ENCODE measurements around the gene ZC3H13. TPM values are rescaled to one million over a fixed set of nuclear protein-coding genes. Genes with fewer than 3 reads are reported as not detected.

Gene ZC3H13
- total and polyA plus RNA-seq, 10 of the 15 experiments (the other 5 are each of a cell fraction or from before 2014, with no cell fraction given): 10.0 to 55.9 (median 25.4) TPM

DNA sequence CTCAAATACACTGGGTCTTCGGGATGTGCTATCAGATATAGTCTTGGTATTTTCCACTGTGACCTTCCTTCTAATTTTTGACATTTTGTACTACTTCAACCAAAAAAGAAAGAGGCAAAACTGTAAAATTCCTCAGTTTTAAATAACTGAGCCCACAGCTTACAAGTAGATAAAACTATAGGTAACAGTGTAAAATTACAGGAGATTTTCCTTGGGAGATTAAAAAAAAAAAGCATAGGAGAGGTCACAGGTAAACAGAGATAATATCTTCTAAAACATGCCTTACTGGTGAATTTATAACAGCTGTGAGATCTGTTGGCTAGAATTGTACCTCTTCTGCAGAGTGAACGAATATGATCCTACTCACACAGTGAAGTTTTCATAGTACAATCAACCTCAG lies 7.1 kb downstream of the ZC3H13 start:
- WGBS (ENCODE audit: insufficient coverage, insufficient replicate concordance, low lambda C conversion rate, missing lambda C conversion rate): 100% methylated on average over 2 of the region's 2 CpGs
- Histone ChIP-seq H3K36me3 (ENCODE audit: control insufficient read depth in 2 of 2, insufficient read depth in 2 of 2, low read length in 1 of 2) (no peaks in the 10 kb centered on the region; a peak in 2 of 4 replicates), H3K27me3 (replicated peaks in 1 of 2; ENCODE audit: control insufficient read depth in 2 of 2, insufficient read depth in 2 of 2, low read length in 1 of 2) (no peaks in the 10 kb centered on the region), H2AFZ (ENCODE audit: control insufficient read depth, low read depth, low read length) (no peak overlapping the region), H3K4me1 (ENCODE audit: control insufficient read depth, insufficient read depth, low read length) (no peaks in the 10 kb centered on the region), H4K20me1 (ENCODE audit: control insufficient read depth, insufficient read depth) (no peaks in the 10 kb centered on the region), H3K9ac (ENCODE audit: control insufficient read depth, insufficient read depth, low read length) (no peak overlapping the region), H3K27ac (ENCODE audit: control insufficient read depth, insufficient read depth) (no peak overlapping the region), H3K79me2 (ENCODE audit: control insufficient read depth, insufficient read depth, low read length) (peaks cover 60% of the 10 kb centered on the region), H3K9me3 (replicated peaks; ENCODE audit: control insufficient read depth, insufficient read depth, low read length) (no peaks in the 10 kb centered on the region; the same call in 2 of the 3 replicates), H3K4me2 (ENCODE audit: control insufficient read depth, insufficient read depth) (no peak overlapping the region), H3K4me3 (no peak overlapping the region; the same call in 1 of the 2 replicates)
- FAIRE-seq (no peak), DNase-seq (ENCODE audit: low read depth, low spot score) (no peak), ATAC-seq (peak; percentile 21; the same call in 1 of the 3 replicates)
- intact Hi-C loops (cut with micrococcal nuclease; ENCODE audit: unreplicated experiment) (no loop called here), in situ Hi-C loops (cut with MboI) (no loop called here)
- BruUV-seq (replicated peaks): no TSS peak
- ChIA-PET SMC1A (ENCODE audit: uncharacterized antibody, unreplicated experiment) (no interaction called here), RAD21 (ENCODE audit: unreplicated experiment) (no interaction called here), POLR2A (interaction anchor here (1.3 kb wide), 1 partner anchor 10 kb away, joined by 3 read pairs; no protein-coding TSS in a partner anchor), CTCF (no interaction called here)
- TF ChIP-seq EED (IDR thresholded peaks at IDR 0.05; ENCODE audit: low read depth): no peak
- TF ChIP-seq MEF2B (IDR thresholded peaks at IDR 0.05; ENCODE audit: partially characterized antibody, poor library complexity, severe bottlenecking): no peak
- no peak for TF ChIP-seq ZNF274 (IDR thresholded peaks at IDR 0.05; ENCODE audit: insufficient read depth, insufficient read length)
- no peak for TF ChIP-seq POU2F2 (IDR thresholded peaks at IDR 0.05; ENCODE audit: borderline replicate concordance, low read depth, low read length)
- TF ChIP-seq, protein P1, sequence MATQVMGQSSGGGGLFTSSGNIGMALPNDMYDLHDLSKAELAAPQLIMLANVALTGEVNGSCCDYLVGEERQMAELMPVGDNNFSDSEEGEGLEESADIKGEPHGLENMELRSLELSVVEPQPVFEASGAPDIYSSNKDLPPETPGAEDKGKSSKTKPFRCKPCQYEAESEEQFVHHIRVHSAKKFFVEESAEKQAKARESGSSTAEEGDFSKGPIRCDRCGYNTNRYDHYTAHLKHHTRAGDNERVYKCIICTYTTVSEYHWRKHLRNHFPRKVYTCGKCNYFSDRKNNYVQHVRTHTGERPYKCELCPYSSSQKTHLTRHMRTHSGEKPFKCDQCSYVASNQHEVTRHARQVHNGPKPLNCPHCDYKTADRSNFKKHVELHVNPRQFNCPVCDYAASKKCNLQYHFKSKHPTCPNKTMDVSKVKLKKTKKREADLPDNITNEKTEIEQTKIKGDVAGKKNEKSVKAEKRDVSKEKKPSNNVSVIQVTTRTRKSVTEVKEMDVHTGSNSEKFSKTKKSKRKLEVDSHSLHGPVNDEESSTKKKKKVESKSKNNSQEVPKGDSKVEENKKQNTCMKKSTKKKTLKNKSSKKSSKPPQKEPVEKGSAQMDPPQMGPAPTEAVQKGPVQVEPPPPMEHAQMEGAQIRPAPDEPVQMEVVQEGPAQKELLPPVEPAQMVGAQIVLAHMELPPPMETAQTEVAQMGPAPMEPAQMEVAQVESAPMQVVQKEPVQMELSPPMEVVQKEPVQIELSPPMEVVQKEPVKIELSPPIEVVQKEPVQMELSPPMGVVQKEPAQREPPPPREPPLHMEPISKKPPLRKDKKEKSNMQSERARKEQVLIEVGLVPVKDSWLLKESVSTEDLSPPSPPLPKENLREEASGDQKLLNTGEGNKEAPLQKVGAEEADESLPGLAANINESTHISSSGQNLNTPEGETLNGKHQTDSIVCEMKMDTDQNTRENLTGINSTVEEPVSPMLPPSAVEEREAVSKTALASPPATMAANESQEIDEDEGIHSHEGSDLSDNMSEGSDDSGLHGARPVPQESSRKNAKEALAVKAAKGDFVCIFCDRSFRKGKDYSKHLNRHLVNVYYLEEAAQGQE (IDR thresholded peaks at IDR 0.05; ENCODE audit: low read depth, low read length): no peak
- no peak for TF ChIP-seq SRF (IDR thresholded peaks at IDR 0.05; ENCODE audit: low read depth in 2 of 2, low read length in 2 of 2)
- TF ChIP-seq, protein P2, sequence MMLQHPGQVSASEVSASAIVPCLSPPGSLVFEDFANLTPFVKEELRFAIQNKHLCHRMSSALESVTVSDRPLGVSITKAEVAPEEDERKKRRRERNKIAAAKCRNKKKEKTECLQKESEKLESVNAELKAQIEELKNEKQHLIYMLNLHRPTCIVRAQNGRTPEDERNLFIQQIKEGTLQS (IDR thresholded peaks at IDR 0.05; ENCODE audit: borderline replicate concordance, extremely low read depth, low read depth, low read length): no peak
